K562 treated with DMSO at 1 percent for 12 hours (cell line): ENCODE measurements around the gene DIO3. TPM values are rescaled to one million over a fixed set of nuclear protein-coding genes. Genes with fewer than 3 reads are reported as not detected.

Experiments
- total RNA-seq: library from RNA; unstranded; fragments of 300-600 nt; gene quantifications from 2 replicates; pipeline ENCODE4 v1.2.3, GENCODE V29; 2022; ENCODE audit not compliant: insufficient read depth

DIO3 gene
- total RNA-seq, result not detected in 2 replicates

GRCh38 chr14:101561145-101561896 is at the start of gene DIO3:
DIO3 (plus strand) TSS chr14:101561495.

Other genes starting within 250 kb of the DIO3 start
- 77.2 and 153 TPM in 2 replicates for gene PPP2R5C, start 200.2 kb downstream of the DIO3 start, total RNA-seq